GM10248 (cell line): Measurements from ENCODE around the gene THAP11.
A peak's percentile ranks its signal among the peaks of the same experiment; 100 is the strongest.

Experiments used
- CTCF ChIA-PET: fragments of 300-600 bp; sonication (Branson Sonifier 250); formaldehyde crosslinking; extraction: SDS; loops from one replicate; lab custom pipeline; 2021; ENCODE audit warnings: antibody characterized with exemption; lab: Yijun Ruan, JAX
- POLR2A ChIA-PET: fragments of 350-650 bp; sonication (Branson Sonifier 250); formaldehyde crosslinking; extraction: SDS; loops from one replicate; lab custom pipeline; 2020; ENCODE audit warnings: antibody characterized with exemption; lab: Yijun Ruan, JAX
- DNase-seq: peaks from one replicate; pipeline ENCODE4 v3.0.0; 2012; ENCODE audit errors: extremely low spot score
- TF ChIP-seq, protein P1 (sequence below): IDR thresholded peaks from 2 replicates; pipeline ENCODE4 v1.5.1; 2012; ENCODE audit warnings: mild to moderate bottlenecking, low read depth; ENCODE audit errors: extremely low read depth, missing control alignments, control extremely low read depth

The THAP11 gene

DNA sequence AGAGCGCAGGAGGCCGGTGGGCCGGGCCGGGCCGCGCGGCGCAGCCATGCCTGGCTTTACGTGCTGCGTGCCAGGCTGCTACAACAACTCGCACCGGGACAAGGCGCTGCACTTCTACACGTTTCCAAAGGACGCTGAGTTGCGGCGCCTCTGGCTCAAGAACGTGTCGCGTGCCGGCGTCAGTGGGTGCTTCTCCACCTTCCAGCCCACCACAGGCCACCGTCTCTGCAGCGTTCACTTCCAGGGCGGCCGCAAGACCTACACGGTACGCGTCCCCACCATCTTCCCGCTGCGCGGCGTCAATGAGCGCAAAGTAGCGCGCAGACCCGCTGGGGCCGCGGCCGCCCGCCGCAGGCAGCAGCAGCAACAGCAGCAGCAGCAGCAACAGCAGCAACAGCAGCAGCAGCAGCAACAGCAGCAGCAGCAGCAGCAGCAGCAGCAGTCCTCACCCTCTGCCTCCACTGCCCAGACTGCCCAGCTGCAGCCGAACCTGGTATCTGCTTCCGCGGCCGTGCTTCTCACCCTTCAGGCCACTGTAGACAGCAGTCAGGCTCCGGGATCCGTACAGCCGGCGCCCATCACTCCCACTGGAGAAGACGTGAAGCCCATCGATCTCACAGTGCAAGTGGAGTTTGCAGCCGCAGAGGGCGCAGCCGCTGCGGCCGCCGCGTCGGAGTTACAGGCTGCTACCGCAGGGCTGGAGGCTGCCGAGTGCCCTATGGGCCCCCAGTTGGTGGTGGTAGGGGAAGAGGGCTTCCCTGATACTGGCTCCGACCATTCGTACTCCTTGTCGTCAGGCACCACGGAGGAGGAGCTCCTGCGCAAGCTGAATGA, 606 bp downstream of the THAP11 start:
- peak; percentile 50 for DNase-seq
- POLR2A ChIA-PET: no interaction called here

DNA sequence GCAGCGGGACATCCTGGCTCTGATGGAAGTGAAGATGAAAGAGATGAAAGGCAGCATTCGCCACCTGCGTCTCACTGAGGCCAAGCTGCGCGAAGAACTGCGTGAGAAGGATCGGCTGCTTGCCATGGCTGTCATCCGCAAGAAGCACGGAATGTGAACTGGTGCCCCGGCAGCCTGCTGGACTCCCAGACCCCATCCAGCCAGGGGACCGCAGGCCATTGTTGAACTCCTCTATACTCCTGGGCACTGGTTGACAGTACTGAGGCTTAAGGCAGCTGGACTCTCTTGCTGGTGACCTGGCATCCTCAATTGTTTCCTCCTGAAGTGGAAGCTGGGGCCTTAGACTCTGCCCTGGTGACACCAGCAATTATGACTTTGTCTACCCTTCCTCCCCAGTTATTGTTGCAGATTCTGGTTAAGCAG, 1.2 kb downstream of the THAP11 start:
- TF ChIP-seq, protein P1, sequence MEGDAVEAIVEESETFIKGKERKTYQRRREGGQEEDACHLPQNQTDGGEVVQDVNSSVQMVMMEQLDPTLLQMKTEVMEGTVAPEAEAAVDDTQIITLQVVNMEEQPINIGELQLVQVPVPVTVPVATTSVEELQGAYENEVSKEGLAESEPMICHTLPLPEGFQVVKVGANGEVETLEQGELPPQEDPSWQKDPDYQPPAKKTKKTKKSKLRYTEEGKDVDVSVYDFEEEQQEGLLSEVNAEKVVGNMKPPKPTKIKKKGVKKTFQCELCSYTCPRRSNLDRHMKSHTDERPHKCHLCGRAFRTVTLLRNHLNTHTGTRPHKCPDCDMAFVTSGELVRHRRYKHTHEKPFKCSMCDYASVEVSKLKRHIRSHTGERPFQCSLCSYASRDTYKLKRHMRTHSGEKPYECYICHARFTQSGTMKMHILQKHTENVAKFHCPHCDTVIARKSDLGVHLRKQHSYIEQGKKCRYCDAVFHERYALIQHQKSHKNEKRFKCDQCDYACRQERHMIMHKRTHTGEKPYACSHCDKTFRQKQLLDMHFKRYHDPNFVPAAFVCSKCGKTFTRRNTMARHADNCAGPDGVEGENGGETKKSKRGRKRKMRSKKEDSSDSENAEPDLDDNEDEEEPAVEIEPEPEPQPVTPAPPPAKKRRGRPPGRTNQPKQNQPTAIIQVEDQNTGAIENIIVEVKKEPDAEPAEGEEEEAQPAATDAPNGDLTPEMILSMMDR: no peak
- CTCF ChIA-PET: interaction anchor here (0.9 to 3.0 kb wide), 8 partner anchors 9 to 323 kb away, joined by 3 to 18 read pairs (median 4); partner anchors contain the start of genes RANBP10 and TSNAXIP1
- POLR2A ChIA-PET: no interaction called here
- DNase-seq: no peak

More for the DNA sequence above, 606 bp downstream of the THAP11 start:
- CTCF ChIA-PET: interaction anchor here (0.9 to 3.0 kb wide), 7 partner anchors 9 to 322 kb away, joined by 3 to 18 read pairs (median 6); partner anchors contain the start of genes RANBP10 and TSNAXIP1
- TF ChIP-seq, protein P1: peak; percentile 57

DNA sequence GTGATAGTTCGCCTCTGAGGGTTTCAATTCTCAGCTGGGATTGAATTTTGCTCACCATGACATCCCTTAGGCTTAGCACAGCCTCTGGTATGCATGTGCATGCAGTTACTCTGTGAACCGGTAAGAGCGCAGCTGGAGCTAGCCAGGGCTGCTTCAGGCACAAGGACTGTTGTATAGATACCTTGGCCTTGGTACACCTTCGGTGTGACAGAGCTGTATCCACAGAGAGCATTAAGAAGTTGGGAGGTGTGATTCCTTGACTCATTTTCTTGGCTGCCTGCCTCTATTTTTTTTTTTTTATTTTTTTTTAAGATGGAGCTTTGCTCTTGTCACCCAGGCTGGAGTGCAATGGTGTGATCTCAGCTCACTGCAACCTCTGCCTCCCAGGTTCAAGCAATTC, 2.4 kb downstream of the THAP11 start:
- TF ChIP-seq, protein P1: no peak
- ChIA-PET POLR2A (interaction anchor here (0.6 to 0.7 kb wide), 2 partner anchors 16 to 257 kb away, joined by 3 to 4 read pairs; no protein-coding TSS in a partner anchor), CTCF (interaction anchor here (0.6 to 3.0 kb wide), 13 partner anchors 9 to 323 kb away, joined by 3 to 18 read pairs (median 5); partner anchors contain the start of genes PSKH1, RANBP10 and TSNAXIP1)
- no peak for DNase-seq

GRCh38 chr16:67845291-67846062, 3.4 kb downstream of the THAP11 start:
- POLR2A ChIA-PET: interaction anchor here (0.5 to 0.7 kb wide), 4 partner anchors 10 to 256 kb away, joined by 3 to 4 read pairs (median 3); no protein-coding TSS in a partner anchor
- no peak for DNase-seq
- TF ChIP-seq, protein P1: no peak
- CTCF ChIA-PET: interaction anchor here (0.8 to 3.0 kb wide), 14 partner anchors 8 to 324 kb away, joined by 3 to 18 read pairs (median 4); partner anchors contain the start of genes RANBP10 and TSNAXIP1

DNA sequence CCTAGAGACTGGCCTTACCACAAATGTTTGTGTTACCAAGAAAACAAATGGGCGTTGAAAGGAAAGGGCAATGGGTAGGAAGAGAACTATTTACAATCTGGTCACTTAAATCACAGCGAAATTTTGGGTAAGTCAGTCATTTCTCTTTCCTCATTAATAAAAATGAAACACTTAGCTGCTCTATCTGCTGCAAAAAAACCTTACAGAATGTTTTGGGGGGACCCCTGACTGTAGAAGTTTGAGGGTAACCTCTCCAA, 3.9 kb downstream of the THAP11 start:
- no peak for DNase-seq
- TF ChIP-seq, protein P1: no peak
- ChIA-PET POLR2A (interaction anchor here (0.5 to 0.7 kb wide), 4 partner anchors 11 to 92 kb away, joined by 3 to 4 read pairs (median 3); no protein-coding TSS in a partner anchor), CTCF (interaction anchor here (0.8 to 2.0 kb wide), 6 partner anchors 9 to 39 kb away, joined by 3 to 5 read pairs (median 4); partner anchors contain the start of genes RANBP10 and TSNAXIP1)
